WERI-Rb-1 (cell line): ENCODE data around the gene CCDC174.
A peak's percentile ranks its signal among the peaks of the same experiment; 100 is the strongest.
"Not testable (repeated sequence)": the region's sequence is repeated elsewhere in the genome, so short reads cannot be mapped to it uniquely, and the experiment has no call there.

Experiments
- DNase-seq: peaks from one replicate; pipeline ENCODE4 v3.0.0-alpha.2; 2020
- H3K27ac ChIP-seq: fragments of 250-450 bp; sonication (Bioruptor Pico); 2 replicates; pipeline ENCODE4 v1.5.1; 2020; ENCODE audit warnings: mild to moderate bottlenecking, moderate library complexity
- H3K27me3 ChIP-seq: fragments of 250-450 bp; sonication (Bioruptor Pico); 2 replicates; pipeline ENCODE4 v1.5.1; 2021; ENCODE audit warnings: mild to moderate bottlenecking, low read depth, moderate library complexity; ENCODE audit not compliant: insufficient read depth, severe bottlenecking
- H3K36me3 ChIP-seq: fragments of 250-450 bp; sonication (Bioruptor Pico); 2 replicates; pipeline ENCODE4 v1.5.1; 2020; ENCODE audit warnings: mild to moderate bottlenecking, moderate library complexity
- H3K4me3 ChIP-seq: 2 replicates; pipeline ENCODE4 v1.5.1; 2011; ENCODE audit warnings: low read depth, mild to moderate bottlenecking, control low read depth, low read length
- H3K9me3 ChIP-seq: fragments of 250-450 bp; sonication (Bioruptor Pico); 2 replicates; pipeline ENCODE4 v1.5.1; 2021; ENCODE audit warnings: mild to moderate bottlenecking, moderate library complexity; ENCODE audit not compliant: severe bottlenecking
- TF ChIP-seq, protein P1 (sequence below): IDR thresholded peaks from 2 replicates; pipeline ENCODE4 v1.5.1; 2011; ENCODE audit warnings: low read depth, mild to moderate bottlenecking, control low read depth, inconsistent platforms, low read length

The CCDC174 gene

DNA sequence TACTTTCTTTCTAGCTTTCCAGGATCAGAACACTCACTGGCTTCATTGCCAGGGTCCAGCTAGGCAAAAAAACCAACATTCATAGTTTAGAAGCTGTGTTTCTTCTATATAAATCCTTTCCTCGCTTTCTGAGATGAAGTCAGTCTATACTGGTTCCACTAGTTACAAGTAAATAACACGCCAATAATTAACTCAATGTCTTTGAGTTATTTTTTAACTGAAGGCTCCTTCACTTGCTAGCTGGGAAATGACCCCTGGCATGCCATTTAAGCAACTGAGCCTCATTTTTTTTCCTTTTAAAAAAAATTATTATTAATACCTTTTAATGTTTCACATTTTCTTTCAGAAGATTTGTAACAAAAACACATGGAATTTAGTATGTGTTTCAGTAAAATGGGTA is 2.1 kb upstream of the CCDC174 start:
- peaks cover 3% of the 10 kb centered on the region for H3K36me3 ChIP-seq
- H3K4me3 ChIP-seq, result no peak overlapping the region
- no peak overlapping the region for H3K27ac ChIP-seq
- no peaks in the 10 kb centered on the region for H3K27me3 ChIP-seq
- no peaks in the 10 kb centered on the region for H3K9me3 ChIP-seq
- TF ChIP-seq, protein P1, sequence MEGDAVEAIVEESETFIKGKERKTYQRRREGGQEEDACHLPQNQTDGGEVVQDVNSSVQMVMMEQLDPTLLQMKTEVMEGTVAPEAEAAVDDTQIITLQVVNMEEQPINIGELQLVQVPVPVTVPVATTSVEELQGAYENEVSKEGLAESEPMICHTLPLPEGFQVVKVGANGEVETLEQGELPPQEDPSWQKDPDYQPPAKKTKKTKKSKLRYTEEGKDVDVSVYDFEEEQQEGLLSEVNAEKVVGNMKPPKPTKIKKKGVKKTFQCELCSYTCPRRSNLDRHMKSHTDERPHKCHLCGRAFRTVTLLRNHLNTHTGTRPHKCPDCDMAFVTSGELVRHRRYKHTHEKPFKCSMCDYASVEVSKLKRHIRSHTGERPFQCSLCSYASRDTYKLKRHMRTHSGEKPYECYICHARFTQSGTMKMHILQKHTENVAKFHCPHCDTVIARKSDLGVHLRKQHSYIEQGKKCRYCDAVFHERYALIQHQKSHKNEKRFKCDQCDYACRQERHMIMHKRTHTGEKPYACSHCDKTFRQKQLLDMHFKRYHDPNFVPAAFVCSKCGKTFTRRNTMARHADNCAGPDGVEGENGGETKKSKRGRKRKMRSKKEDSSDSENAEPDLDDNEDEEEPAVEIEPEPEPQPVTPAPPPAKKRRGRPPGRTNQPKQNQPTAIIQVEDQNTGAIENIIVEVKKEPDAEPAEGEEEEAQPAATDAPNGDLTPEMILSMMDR, result no peak
- DNase-seq, result no peak

DNA sequence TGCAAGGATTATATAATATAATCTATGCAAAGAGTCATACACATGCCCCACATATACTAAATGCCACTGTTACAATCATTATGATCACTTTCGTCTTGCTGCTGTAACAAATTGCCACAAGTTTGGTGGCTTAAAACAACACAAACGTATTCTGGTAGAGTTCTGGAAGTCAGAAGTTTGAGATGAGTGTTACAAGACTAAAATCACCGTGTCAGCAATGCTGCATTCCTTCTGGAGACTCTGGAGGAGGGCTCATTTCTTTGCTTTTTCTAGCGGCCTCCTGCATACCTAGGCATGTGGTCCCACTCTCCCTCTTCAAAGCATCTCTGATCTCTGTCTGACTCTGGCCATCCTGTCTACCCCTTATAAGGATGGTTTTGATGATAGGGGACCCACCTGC is 1.4 kb upstream of the CCDC174 start:
- Histone ChIP-seq H3K27ac (no peak overlapping the region), H3K9me3 (no peaks in the 10 kb centered on the region), H3K4me3 (no peak overlapping the region), H3K36me3 (peaks cover 9% of the 10 kb centered on the region), H3K27me3 (no peaks in the 10 kb centered on the region)
- no peak for DNase-seq
- TF ChIP-seq, protein P1, result no peak

DNA sequence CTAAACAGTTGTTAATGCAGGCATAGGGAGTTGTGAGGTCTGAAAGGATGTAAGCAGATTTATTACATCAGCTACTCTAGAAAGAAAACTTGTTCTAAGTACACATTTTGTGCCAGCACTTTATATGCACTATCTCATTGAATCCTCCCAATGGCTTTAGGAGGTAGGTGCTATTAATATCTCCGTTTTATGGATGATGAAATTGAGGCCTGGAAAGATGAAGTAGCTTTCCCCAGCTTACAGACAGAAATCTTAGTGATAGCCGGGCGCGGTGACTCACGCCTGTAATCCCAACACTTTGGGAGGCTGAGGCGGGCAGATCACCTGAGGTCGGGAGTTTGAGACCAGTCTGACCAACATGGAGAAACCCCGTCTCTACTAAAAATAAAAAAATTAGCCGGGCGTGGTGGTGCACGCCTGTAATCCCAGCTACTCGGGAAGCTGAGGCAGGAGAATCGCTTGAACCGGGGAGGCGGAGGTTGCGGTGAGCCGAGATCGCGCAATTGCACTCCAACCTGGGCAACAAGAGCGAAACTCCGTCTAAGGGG is 872 bp downstream of the CCDC174 start:
- DNase-seq, H3K27me3 ChIP-seq, H3K9me3 ChIP-seq, H3K27ac ChIP-seq: not testable (repeated sequence)
- Histone ChIP-seq H3K4me3 (peak overlapping the region; percentile 99), H3K36me3 (peaks cover 26% of the 10 kb centered on the region)

DNA sequence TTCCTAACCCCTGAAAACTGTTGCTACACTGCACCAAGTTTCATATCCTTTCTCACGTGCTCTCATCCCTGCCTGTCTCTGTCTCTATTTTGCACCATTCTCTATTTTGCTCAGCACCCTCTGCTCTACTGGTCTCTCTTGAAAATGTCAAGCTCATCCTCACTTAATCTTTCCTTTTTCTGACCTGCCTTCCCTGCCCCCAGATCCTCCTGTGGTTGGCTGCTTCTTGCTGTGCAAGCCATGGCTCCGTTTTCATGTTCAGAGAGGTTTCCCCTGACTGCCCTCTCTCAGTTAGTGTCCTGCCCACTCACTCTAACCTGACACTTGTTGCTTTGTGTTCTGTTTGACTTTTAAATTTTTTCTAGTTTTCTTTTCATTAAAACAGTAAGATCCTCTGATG is 6.0 kb downstream of the CCDC174 start:
- TF ChIP-seq, protein P1, result no peak
- no peaks in the 10 kb centered on the region for H3K27me3 ChIP-seq
- peaks cover 75% of the 10 kb centered on the region for H3K36me3 ChIP-seq
- no peak for DNase-seq
- H3K27ac ChIP-seq, result no peak overlapping the region
- H3K4me3 ChIP-seq, result no peak overlapping the region
- no peaks in the 10 kb centered on the region for H3K9me3 ChIP-seq

DNA sequence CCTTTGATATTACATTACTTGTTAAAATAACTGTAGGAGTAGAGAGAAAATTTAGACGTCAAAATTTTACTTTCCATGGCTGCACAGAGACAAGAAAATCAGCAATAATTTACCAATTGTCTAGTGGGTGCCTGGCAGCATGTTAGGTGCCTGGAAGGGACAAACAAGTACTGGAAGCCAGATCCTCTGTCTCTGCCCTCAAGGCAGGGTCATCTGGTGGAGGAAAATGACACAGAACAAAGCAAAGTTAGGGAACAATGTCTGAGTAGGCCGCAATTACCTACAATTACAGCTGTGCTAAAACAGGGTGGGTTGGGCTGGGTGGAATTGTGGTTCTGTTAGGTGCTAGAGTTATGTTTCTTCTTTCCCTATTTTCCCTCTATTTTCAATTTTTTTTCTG is 7.4 kb downstream of the CCDC174 start:
- no peak for DNase-seq
- H3K36me3 ChIP-seq, result peaks cover 89% of the 10 kb centered on the region
- H3K27me3 ChIP-seq, result no peaks in the 10 kb centered on the region
- H3K4me3 ChIP-seq, result no peak overlapping the region
- H3K27ac ChIP-seq, result no peak overlapping the region
- TF ChIP-seq, protein P1, result no peak
- no peaks in the 10 kb centered on the region for H3K9me3 ChIP-seq

DNA sequence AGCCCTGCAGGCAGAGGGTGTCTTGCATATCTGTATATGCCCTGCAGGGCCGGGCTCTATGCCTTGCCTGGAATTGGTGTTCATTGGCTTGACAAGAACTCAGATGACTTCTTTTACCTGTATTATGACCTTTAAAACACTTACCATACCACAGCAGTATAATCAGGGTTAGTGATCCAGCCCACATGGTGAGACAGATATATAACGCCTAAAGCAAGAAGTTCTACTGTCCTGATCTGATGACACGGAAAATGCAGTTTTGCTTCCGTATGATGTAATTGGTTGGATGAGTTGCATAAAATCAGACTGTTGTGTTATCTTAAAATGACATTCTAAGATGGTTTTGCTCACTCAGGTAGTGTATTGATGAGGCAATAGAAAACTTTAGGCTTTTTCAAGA is 9.4 kb downstream of the CCDC174 start:
- TF ChIP-seq, protein P1, result no peak
- H3K9me3 ChIP-seq, result no peaks in the 10 kb centered on the region
- H3K27ac ChIP-seq, result no peak overlapping the region
- H3K36me3 ChIP-seq, result peaks cover 90% of the 10 kb centered on the region
- no peaks in the 10 kb centered on the region for H3K27me3 ChIP-seq
- no peak overlapping the region for H3K4me3 ChIP-seq
- DNase-seq, result no peak
